Activated naive CD8-positive, alpha-beta T cell (primary cell): Measurements from ENCODE around the gene TFAP2E.

ENCODE experiments used
- H3K27ac Mint-ChIP-seq: one replicate; pipeline ENCODE4 v1.8.0; 2021; ENCODE audit warnings: mixed read lengths
- H3K27me3 Mint-ChIP-seq: one replicate; pipeline ENCODE4 v1.8.0; 2021; ENCODE audit warnings: mixed read lengths
- H3K36me3 Mint-ChIP-seq: one replicate; pipeline ENCODE4 v1.8.0; 2021; ENCODE audit warnings: mixed read lengths
- H3K4me1 Mint-ChIP-seq: one replicate; pipeline ENCODE4 v1.8.0; 2021; ENCODE audit warnings: low read depth, mixed read lengths
- H3K4me3 Mint-ChIP-seq: one replicate; pipeline ENCODE4 v1.8.0; 2021; ENCODE audit warnings: mild to moderate bottlenecking, mixed read lengths
- H3K9me3 Mint-ChIP-seq: one replicate; pipeline ENCODE4 v1.8.0; 2021; ENCODE audit warnings: low read depth, mixed read lengths

Gene TFAP2E

DNA sequence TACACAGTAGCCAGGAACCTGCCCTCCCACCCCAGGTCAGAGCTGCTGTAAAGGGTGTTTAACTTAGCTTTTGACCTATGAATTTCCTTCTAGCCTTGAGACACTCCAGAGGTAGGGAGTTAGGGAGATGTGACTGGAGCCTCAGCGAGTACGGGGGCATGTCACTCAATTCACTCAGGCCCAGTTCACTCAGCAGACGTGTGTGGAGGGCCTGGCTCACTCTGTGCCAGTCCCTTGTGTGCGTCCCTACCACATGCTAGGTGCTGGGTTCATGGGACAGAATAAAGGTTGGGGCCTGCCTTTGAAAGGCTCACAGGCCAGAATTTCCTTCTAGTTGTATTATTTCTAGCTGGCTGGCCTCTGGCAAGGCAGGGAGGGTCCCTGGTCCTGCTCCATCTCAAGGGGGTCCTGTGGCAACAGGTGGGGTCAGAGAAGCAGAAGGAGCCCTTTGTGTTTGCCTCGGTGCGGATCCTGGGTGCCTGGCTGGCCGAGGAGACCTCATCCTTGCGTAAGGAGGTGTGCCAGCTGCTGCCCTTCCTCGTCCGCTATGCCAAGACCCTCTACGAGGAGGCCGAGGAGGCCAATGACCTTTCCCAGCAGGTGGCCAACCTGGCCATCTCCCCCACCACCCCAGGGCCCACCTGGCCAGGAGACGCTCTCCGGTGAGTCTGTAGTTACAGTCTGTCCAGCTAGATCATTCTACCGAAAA lies 11.0 kb upstream of the TFAP2E start:
- Mint-ChIP-seq H3K27ac (no peak overlapping the region), H3K9me3 (no peaks in the 10 kb centered on the region), H3K36me3 (no peaks in the 10 kb centered on the region), H3K4me1 (peaks cover 28% of the 10 kb centered on the region), H3K4me3 (no peak overlapping the region), H3K27me3 (no peaks in the 10 kb centered on the region)

DNA sequence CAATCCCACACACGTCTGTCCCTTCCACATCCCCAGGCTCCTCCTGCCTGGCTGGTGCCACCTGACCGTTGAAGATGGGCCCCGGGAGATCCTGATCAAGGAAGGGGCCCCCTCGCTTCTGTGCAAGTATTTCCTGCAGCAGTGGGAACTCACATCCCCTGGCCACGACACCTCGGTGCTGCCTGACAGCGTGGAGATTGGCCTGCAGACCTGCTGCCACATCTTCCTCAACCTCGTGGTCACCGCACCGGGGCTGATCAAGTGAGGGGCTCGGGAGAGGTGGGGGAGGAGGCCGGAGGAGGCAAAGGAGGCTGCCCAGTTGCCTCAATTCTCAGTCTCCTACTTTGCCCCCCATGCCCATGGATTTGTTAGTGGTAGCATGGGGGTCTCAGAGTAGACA lies 9.9 kb upstream of the TFAP2E start:
- H3K27me3 Mint-ChIP-seq, result no peaks in the 10 kb centered on the region
- H3K27ac Mint-ChIP-seq, result peak overlapping the region; percentile 58
- peaks cover 28% of the 10 kb centered on the region for H3K4me1 Mint-ChIP-seq
- no peaks in the 10 kb centered on the region for H3K9me3 Mint-ChIP-seq
- no peaks in the 10 kb centered on the region for H3K36me3 Mint-ChIP-seq
- no peak overlapping the region for H3K4me3 Mint-ChIP-seq

DNA sequence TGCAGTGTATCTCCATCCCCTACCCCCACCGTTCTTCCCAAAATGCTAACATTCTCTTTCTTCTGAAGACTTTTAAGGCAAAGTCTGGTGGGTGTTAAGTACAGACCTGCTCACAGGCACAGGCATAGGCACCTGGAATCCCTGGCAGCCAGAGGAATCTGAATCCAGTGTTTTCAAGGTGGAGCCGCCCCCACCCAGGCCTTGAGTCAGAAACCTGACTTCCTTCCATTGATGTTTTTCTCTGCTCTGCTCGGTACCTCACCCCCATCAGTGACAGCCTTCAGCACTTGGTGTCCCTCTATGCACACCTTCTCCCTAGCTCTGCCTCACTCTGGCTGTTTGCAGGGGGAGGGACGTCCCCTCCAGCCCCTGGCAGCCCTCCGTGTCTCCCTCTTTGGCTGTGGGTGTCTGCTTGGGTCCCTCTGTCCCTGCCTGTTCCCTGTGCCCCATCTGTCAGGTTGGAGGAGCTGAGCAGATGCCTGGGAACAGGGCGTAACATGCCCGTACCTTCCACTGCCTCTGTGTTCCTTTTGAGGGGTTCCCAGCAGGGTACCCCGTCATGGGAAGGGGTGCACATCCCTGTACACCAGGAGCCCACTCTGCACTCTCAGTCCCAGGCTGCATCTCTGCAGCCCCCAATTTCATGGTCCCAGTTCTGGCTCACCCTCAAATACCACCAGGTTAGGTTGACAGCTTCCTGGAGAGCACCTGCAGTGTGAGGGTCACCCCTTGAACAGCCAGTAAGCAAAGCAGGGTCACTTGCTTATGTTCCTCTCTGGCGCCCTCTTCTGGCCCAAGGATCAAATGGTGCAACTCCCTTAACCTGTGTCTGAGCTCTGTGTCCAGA lies 8.9 kb upstream of the TFAP2E start:
- H3K36me3 Mint-ChIP-seq, result no peaks in the 10 kb centered on the region
- H3K27me3 Mint-ChIP-seq, result no peaks in the 10 kb centered on the region
- no peak overlapping the region for H3K4me3 Mint-ChIP-seq
- no peak overlapping the region for H3K27ac Mint-ChIP-seq
- H3K4me1 Mint-ChIP-seq, result peaks cover 23% of the 10 kb centered on the region
- H3K9me3 Mint-ChIP-seq, result no peaks in the 10 kb centered on the region

DNA sequence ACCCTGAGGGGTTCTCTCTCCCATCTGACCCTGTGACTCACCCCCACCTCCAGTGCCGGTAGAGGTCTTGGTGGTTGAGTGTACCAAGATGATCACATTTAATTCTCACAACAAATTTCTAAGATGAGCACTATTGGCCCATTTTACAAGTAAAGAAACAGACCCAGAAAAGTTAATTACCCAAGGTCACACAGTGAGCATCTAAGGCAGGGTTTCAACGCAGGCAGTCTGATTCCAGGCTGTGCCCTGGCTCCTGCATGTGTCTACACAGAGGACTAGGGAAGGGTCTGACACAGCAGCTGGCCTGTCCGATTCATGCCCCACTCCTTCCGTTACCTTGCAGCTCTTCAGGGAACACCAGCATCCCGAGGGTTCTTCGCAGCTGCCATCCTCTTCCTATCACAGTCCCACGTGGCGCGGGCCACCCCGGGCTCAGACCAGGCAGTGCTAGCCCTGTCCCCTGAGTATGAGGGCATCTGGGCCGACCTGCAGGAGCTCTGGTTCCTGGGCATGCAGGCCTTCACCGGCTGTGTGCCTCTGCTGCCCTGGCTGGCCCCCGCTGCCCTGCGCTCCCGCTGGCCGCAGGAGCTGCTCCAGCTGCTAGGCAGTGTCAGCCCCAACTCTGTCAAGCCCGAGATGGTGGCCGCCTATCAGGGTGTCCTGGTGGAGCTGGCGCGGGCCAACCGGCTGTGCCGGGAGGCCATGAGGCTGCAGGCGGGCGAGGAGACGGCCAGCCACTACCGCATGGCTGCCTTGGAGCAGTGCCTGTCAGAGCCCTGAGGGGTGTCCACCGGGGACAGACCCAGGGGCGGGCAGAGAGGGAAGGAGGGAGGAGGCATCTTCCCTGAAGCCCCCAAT lies 8.0 kb upstream of the TFAP2E start:
- H3K4me1 Mint-ChIP-seq, result peaks cover 16% of the 10 kb centered on the region
- no peaks in the 10 kb centered on the region for H3K27me3 Mint-ChIP-seq
- no peaks in the 10 kb centered on the region for H3K36me3 Mint-ChIP-seq
- H3K4me3 Mint-ChIP-seq, result no peak overlapping the region
- H3K9me3 Mint-ChIP-seq, result no peaks in the 10 kb centered on the region
- H3K27ac Mint-ChIP-seq, result no peak overlapping the region

DNA sequence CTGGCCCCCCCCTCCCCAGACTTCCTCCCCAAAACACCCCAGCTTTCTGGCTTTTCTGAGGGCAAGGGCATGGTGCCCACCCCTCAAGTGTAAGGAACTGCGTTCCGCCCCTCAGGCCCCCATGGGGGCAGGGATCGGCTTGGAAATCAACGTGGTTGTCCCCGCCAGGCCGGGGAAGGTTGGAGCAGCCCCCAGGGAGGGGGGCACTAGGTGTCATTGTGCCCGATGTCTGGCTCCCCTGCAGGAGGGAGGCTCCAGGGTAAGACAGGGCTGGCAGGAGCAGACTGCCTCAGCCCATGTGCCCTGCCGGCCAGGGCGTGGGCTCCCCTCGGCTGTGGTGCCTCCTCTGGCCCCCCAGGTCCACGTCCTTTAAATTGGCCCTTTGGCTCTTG lies 7.4 kb upstream of the TFAP2E start:
- no peaks in the 10 kb centered on the region for H3K9me3 Mint-ChIP-seq
- no peak overlapping the region for H3K27ac Mint-ChIP-seq
- H3K4me3 Mint-ChIP-seq, result no peak overlapping the region
- peaks cover 16% of the 10 kb centered on the region for H3K4me1 Mint-ChIP-seq
- H3K27me3 Mint-ChIP-seq, result no peaks in the 10 kb centered on the region
- no peaks in the 10 kb centered on the region for H3K36me3 Mint-ChIP-seq

DNA sequence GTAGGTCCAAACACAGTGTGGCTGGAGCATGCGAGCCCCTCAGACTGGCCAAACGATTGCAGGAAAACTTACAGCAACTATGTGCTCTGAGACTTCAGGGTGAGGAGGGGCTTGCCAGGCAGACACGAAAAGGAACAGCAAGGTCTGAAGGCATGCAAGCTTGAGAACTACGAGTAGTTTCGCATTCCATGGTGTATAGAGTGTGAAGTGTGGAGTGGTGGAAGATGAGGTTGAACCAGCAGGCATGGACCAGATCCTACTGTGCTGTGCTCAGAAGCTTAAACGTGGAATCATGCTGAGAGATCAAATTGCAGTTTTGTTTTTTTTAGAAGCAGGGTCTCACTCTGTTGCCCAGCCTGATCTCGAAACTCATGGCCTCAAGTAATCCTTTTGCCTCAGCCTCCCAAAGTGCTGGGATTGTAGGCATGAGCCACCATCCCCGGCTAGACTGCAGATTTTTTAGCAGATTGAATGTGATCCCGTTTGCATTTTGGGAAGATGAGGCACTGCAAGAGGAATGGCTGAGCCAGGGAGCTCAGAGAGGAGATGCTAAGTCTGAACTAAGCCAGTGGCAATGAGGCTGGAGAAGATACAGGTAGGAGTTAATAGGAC lies 5.1 kb upstream of the TFAP2E start:
- Mint-ChIP-seq H3K27me3 (no peaks in the 10 kb centered on the region), H3K27ac (no peak overlapping the region), H3K4me1 (peaks cover 9% of the 10 kb centered on the region), H3K9me3 (no peaks in the 10 kb centered on the region), H3K36me3 (no peaks in the 10 kb centered on the region), H3K4me3 (no peak overlapping the region)

DNA sequence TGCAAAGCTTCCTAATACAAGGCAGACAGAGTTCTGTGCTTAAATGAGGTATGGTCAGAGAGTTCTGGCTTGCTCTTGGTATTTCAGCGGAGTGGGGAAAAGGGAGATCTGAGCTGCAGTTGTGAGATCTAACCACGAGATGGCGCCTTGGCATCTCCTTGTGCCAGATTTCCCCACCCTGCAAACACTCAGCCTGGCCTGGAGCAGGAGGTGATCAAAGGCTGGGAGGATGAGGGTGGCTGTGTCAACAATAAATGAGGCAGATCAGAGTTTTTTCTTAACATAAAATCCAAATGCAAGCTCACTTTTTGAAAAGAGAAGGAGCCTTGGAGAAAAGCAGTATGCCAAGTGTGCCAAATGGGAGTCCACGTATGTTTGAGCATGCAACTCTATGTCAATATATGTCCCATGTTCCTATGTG lies 4.1 kb upstream of the TFAP2E start:
- H3K36me3 Mint-ChIP-seq, result no peaks in the 10 kb centered on the region
- no peaks in the 10 kb centered on the region for H3K27me3 Mint-ChIP-seq
- no peak overlapping the region for H3K4me3 Mint-ChIP-seq
- H3K27ac Mint-ChIP-seq, result no peak overlapping the region
- H3K9me3 Mint-ChIP-seq, result no peaks in the 10 kb centered on the region
- H3K4me1 Mint-ChIP-seq, result peaks cover 9% of the 10 kb centered on the region

DNA sequence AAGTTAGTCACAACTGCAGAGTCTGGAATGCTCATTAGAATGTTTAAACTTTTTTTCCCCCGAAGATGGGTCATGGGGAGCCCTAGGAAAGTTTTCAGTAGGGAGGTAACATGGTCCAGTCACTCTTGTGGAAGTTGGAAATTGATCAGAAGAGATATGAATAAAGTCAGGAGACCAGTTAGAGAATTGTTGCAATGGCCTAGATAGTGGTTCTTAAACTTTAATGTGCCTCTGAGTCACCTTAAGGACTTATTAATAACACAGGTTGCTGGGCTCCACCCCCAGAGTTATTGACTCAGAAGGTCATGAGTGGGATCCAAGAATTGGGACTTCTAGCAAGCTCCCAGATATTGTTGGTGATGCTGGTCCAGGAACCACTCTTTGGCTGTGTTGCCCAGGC lies 3.2 kb upstream of the TFAP2E start:
- Mint-ChIP-seq H3K4me3 (no peak overlapping the region), H3K27me3 (no peaks in the 10 kb centered on the region), H3K36me3 (no peaks in the 10 kb centered on the region), H3K4me1 (peaks cover 4% of the 10 kb centered on the region), H3K9me3 (no peaks in the 10 kb centered on the region), H3K27ac (no peak overlapping the region)

DNA sequence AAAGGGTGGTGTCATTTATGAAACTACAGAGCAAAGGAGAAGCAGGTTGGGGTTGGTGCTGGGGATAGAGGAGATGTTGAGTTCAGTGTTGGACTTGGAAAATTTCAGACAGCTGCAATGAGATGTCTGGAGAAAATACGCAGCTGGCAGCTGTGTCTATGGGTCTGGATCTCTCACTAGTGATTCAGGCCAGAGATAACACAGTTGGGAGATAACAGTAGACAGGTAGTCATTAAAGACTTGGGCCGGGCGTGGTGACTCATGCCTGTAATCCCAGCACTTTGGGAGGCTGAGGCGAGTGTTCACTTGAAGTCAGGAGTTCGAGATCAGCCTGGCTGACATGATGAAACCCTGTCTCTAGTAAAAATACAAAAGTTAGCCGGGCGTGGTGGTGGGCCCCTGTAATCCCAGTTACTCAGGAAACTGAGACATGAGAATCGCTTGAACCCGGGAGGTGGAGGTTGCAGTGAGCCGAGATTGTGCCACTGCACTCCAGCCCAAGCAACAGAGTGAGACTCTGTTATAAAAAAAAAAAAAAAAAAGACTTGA lies 2.5 kb upstream of the TFAP2E start:
- Mint-ChIP-seq H3K4me1 (peaks cover 8% of the 10 kb centered on the region), H3K27me3 (no peaks in the 10 kb centered on the region), H3K9me3 (no peaks in the 10 kb centered on the region), H3K36me3 (peaks cover 3% of the 10 kb centered on the region), H3K4me3 (no peak overlapping the region), H3K27ac (no peak overlapping the region)

DNA sequence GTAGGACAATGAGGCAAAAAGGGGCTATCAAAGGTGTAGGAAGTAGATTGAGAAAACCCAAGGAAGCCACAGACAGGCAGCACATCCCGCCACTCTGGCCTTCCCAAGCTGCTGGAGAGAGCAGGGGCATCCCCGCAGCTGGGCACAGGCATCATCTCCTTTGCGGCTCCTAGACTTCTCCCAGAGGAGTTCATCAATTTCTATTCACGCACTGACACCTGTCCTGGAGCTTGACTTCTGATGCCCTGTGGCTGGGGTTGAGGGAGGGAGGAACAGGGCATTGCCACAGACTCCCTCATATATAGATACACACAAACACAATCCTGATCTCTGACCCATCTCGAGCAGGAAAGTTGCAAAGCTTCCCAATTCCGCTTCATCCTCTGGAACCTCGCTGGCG lies 1.9 kb upstream of the TFAP2E start:
- Mint-ChIP-seq H3K36me3 (peaks cover 3% of the 10 kb centered on the region), H3K27ac (no peak overlapping the region), H3K9me3 (no peaks in the 10 kb centered on the region), H3K4me3 (no peak overlapping the region), H3K27me3 (no peaks in the 10 kb centered on the region), H3K4me1 (peaks cover 13% of the 10 kb centered on the region)

DNA sequence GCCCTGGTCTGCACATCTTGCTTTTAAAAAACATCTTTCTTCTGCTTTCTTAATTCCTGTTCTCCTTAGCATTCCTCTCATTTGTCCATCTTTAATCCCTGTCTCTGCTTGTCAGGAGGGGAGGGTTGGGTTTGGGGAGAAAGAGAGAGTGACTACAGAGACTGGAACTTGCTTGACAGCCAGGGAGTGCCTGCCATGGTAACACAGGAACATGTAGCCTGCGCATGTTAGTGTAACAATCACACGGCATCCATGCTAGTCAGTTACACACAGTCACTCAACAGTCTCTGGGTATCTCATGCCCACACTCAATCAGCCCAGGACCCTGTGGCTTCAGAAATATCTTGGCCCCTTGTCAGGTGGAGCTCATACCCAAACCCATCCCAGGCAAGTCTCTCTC lies 818 bp upstream of the TFAP2E start:
- Mint-ChIP-seq H3K4me3 (no peak overlapping the region), H3K36me3 (peaks cover 3% of the 10 kb centered on the region), H3K9me3 (no peaks in the 10 kb centered on the region), H3K27me3 (no peaks in the 10 kb centered on the region), H3K27ac (no peak overlapping the region), H3K4me1 (peaks cover 17% of the 10 kb centered on the region)

DNA sequence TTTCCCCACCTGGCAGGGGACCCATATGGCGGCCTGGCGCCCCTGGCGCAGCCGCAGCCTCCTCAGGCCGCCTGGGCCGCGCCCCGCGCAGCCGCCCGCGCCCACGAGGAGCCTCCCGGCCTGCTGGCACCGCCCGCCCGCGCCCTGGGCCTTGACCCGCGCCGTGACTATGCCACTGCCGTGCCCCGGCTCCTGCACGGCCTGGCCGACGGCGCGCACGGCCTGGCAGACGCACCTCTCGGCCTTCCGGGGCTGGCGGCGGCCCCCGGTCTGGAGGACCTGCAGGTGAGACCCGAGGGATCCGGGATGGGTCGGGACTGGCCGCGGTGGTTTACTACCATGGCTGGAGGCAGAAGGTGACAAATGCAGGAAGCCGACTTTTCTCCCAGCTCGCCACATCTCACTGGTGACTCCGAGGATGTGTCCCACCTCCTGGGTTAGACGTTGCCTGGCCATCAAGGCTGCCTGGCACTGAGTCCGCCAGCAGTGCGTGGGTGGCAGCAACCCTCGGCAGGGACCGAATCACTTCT lies 1.1 kb downstream of the TFAP2E start:
- Mint-ChIP-seq H3K36me3 (peaks cover 3% of the 10 kb centered on the region), H3K4me3 (peak overlapping the region; percentile 20), H3K27me3 (no peaks in the 10 kb centered on the region)

DNA sequence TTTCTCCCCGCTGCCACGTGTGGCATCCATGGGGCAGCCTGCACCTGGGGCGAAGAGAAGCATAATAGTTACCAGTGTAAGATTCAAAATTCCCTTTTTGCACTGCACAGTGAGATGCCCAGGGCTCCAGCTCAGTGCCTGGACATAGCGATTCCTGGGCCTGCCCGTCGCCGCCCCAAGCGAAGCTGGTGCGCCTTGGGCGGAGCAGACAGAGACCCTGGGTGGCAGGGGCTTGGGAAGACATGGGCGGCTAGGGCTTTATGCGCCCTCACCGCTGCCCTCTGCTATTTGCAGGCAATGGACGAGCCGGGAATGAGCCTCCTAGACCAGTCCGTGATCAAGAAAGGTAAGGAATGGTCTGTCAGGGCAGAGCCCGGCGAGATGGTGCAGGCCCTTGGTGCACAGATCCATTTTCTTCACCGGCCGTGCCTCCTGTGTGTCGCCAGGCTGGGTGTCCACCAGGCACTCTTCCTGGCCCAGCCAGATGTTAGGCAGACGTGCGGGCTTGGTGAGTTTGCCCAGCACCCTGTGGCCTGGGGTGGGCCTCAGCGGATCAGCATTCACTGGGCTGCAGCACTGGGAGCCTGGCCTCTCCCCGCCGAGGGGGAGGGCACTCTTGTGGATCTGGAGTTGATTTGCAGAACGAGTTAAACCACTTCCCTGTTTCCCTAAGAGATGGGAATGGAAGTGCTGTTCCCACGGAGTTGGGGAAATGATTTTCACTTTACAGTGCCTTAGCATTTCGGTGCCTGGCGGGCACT lies 1.7 kb downstream of the TFAP2E start:
- Mint-ChIP-seq H3K4me1 (peaks cover 26% of the 10 kb centered on the region), H3K4me3 (peak overlapping the region; percentile 25), H3K36me3 (peaks cover 3% of the 10 kb centered on the region), H3K9me3 (no peaks in the 10 kb centered on the region), H3K27me3 (no peaks in the 10 kb centered on the region), H3K27ac (no peak overlapping the region)

More for the DNA sequence above, 1.1 kb downstream of the TFAP2E start:
- no peaks in the 10 kb centered on the region for H3K9me3 Mint-ChIP-seq
- H3K4me1 Mint-ChIP-seq, result peaks cover 26% of the 10 kb centered on the region
- no peak overlapping the region for H3K27ac Mint-ChIP-seq
